IMR-90 (cell line): ENCODE results near the gene NFKBIE. TPM values are rescaled to one million over a fixed set of nuclear protein-coding genes. Genes with fewer than 3 reads are reported as not detected.

Experiments used
- ATAC-seq: fragments of 200-7000 bp; cut with Tn5 transposase; 2 replicates; pipeline ENCODE4 v1.9.1; 2020; ENCODE audit warnings: low read depth, mild to moderate bottlenecking, moderate library complexity
- BruUV-seq: library from RNA; stranded (reverse); fragments of 400-500 nt; replicated peaks from 2 replicates; lab custom pipeline; 2021; lab: Mats Ljungman, UMichigan
- CTCF ChIA-PET: fragments of 300-600 bp; formaldehyde crosslinking; extraction: SDS; loops from one replicate; lab custom pipeline; 2021; ENCODE audit warnings: antibody characterized with exemption; lab: Yijun Ruan, JAX
- POLR2A ChIA-PET: fragments of 300-600 bp; sonication (Branson Sonifier 250); formaldehyde crosslinking; loops from one replicate; lab custom pipeline; 2022; ENCODE audit warnings: antibody characterized with exemption; ENCODE audit not compliant: unreplicated experiment; lab: Charles Lee
- DNase-seq: peaks from one replicate; pipeline ENCODE4 v3.0.0; 2013
- H2AFZ ChIP-seq: replicated peaks from 2 replicates; pipeline ENCODE3; 2013; ENCODE audit warnings: low read length, mild to moderate bottlenecking; ENCODE audit not compliant: poor library complexity
- H2AK5ac ChIP-seq: 2 replicates; pipeline ENCODE4 v1.6.1; 2013; ENCODE audit warnings: low read depth, low read length, inconsistent platforms
- H2AK9ac ChIP-seq: replicated peaks from 2 replicates; pipeline ENCODE3; 2013; ENCODE audit warnings: mild to moderate bottlenecking, low read depth, low read length, moderate library complexity; ENCODE audit not compliant: poor library complexity
- H2BK120ac ChIP-seq: 2 replicates; pipeline ENCODE4 v1.6.1; 2013; ENCODE audit warnings: low read depth, low read length, inconsistent platforms
- H2BK15ac ChIP-seq: 3 replicates; pipeline ENCODE4 v1.6.1; 2013; ENCODE audit warnings: low read depth, low read length, inconsistent platforms
- H2BK20ac ChIP-seq: 2 replicates; pipeline ENCODE4 v1.6.1; 2013; ENCODE audit warnings: low read depth, mild to moderate bottlenecking, inconsistent platforms, low read length, moderate library complexity
- H2BK5ac ChIP-seq: 2 replicates; pipeline ENCODE4 v1.6.1; 2013; ENCODE audit warnings: mild to moderate bottlenecking, low read depth, low read length, inconsistent platforms; ENCODE audit not compliant: poor library complexity, severe bottlenecking
- H3K14ac ChIP-seq: replicated peaks from 2 replicates; pipeline ENCODE4 v1.6.1; 2013; ENCODE audit warnings: low read depth, low read length, inconsistent platforms
- H3K18ac ChIP-seq: 2 replicates; pipeline ENCODE4 v1.6.1; 2013; ENCODE audit warnings: low read depth, low read length, control low read depth
- H3K23ac ChIP-seq: 2 replicates; pipeline ENCODE4 v1.6.1; 2013; ENCODE audit warnings: low read depth, low read length, inconsistent platforms
- H3K27ac ChIP-seq: 2 replicates; pipeline ENCODE4 v1.5.1; 2013; ENCODE audit warnings: mild to moderate bottlenecking, control low read depth, low read length; ENCODE audit not compliant: insufficient read depth
- H3K27me3 ChIP-seq: 2 replicates; pipeline ENCODE4 v1.6.1; 2013; ENCODE audit warnings: low read length; ENCODE audit not compliant: control insufficient read depth, insufficient read depth
- H3K36me3 ChIP-seq: 2 replicates; pipeline ENCODE4 v1.6.1; 2013; ENCODE audit warnings: low read length, mixed read lengths; ENCODE audit not compliant: control insufficient read depth, insufficient read depth
- H3K4ac ChIP-seq: 2 replicates; pipeline ENCODE4 v1.6.1; 2013; ENCODE audit warnings: low read depth, low read length, inconsistent platforms
- H3K4me1 ChIP-seq: 2 replicates; pipeline ENCODE4 v1.6.1; 2013; ENCODE audit warnings: low read length, mixed read lengths; ENCODE audit not compliant: control insufficient read depth, insufficient read depth
- H3K4me2 ChIP-seq: 2 replicates; pipeline ENCODE4 v1.6.1; 2013; ENCODE audit warnings: low read depth, mild to moderate bottlenecking, control low read depth, low read length, moderate library complexity
- H3K4me3 ChIP-seq: 2 replicates; pipeline ENCODE4 v1.5.1; 2013; ENCODE audit warnings: low read depth, mild to moderate bottlenecking, control low read depth, low read length, moderate library complexity; ENCODE audit not compliant: insufficient read depth
- H3K56ac ChIP-seq: 2 replicates; pipeline ENCODE4 v1.6.1; 2013; ENCODE audit warnings: low read length, inconsistent platforms; ENCODE audit not compliant: insufficient read depth; ENCODE audit errors: extremely low read depth
- H3K79me1 ChIP-seq, 2 experiments: 2 replicates each; pipeline ENCODE4 v1.6.1; 2013; ENCODE audit warnings: low read length in 2 of 2, inconsistent platforms in 1 of 2, low read depth in 1 of 2
- H3K9ac ChIP-seq: 2 replicates; pipeline ENCODE4 v1.6.1; 2013; ENCODE audit warnings: low read depth, low read length, control low read depth
- H3K9me1 ChIP-seq: 2 replicates; pipeline ENCODE4 v1.6.1; 2013; ENCODE audit warnings: low read length, inconsistent platforms; ENCODE audit not compliant: insufficient read depth
- H3K9me3 ChIP-seq: 2 replicates; pipeline ENCODE4 v1.6.1; 2013; ENCODE audit warnings: low read length; ENCODE audit not compliant: control insufficient read depth, insufficient read depth
- H4K20me1 ChIP-seq: 2 replicates; pipeline ENCODE4 v1.6.1; 2013; ENCODE audit warnings: low read length, inconsistent platforms; ENCODE audit not compliant: insufficient read depth
- H4K5ac ChIP-seq: 2 replicates; pipeline ENCODE4 v1.6.1; 2013; ENCODE audit warnings: mild to moderate bottlenecking, low read depth, low read length, control low read depth
- H4K8ac ChIP-seq, 2 experiments: 2 replicates each; pipeline ENCODE4 v1.6.1; 2013; ENCODE audit warnings: low read depth in 2 of 2, low read length in 2 of 2, control low read depth in 1 of 2, inconsistent platforms in 1 of 2
- H4K91ac ChIP-seq: 2 replicates; pipeline ENCODE4 v1.6.1; 2013; ENCODE audit warnings: low read depth, low read length, inconsistent platforms; ENCODE audit not compliant: insufficient read depth
- BHLHE40 ChIP-seq: fragments of 150-350 bp; IDR thresholded peaks from 2 replicates; pipeline ENCODE4 v1.6.1; 2016; ENCODE audit warnings: mild to moderate bottlenecking, low read depth, low read length
- CEBPB ChIP-seq: IDR thresholded peaks from 2 replicates; pipeline ENCODE4 v1.6.1; 2012; ENCODE audit warnings: low read depth, low read length, improper control_type of control experiment
- CHD1 ChIP-seq: IDR thresholded peaks from 2 replicates; pipeline ENCODE4 v1.6.1; 2012; ENCODE audit warnings: low read depth, low read length, improper control_type of control experiment
- FOS ChIP-seq: fragments of 150-350 bp; IDR thresholded peaks from 2 replicates; pipeline ENCODE4 v1.6.1; 2016; ENCODE audit warnings: low read depth, low read length
- MAFK ChIP-seq: IDR thresholded peaks from 2 replicates; pipeline ENCODE4 v1.6.1; 2012; ENCODE audit warnings: low read depth, low read length, improper control_type of control experiment
- MAZ ChIP-seq: IDR thresholded peaks from 2 replicates; pipeline ENCODE4 v1.6.1; 2012; ENCODE audit warnings: low read depth, mild to moderate bottlenecking, low read length, improper control_type of control experiment, moderate library complexity, borderline replicate concordance
- MXI1 ChIP-seq: IDR thresholded peaks from 2 replicates; pipeline ENCODE4 v1.6.1; 2012; ENCODE audit warnings: low read depth, mild to moderate bottlenecking, low read length, moderate library complexity, borderline replicate concordance
- NFE2L2 ChIP-seq: fragments of 150-350 bp; IDR thresholded peaks from 2 replicates; pipeline ENCODE4 v1.6.1; 2016; ENCODE audit warnings: low read depth, mild to moderate bottlenecking, low read length
- POLR2A ChIP-seq: IDR thresholded peaks from 2 replicates; pipeline ENCODE4 v1.6.1; 2012; ENCODE audit warnings: mild to moderate bottlenecking, low read depth, low read length
- RAD21 ChIP-seq: IDR thresholded peaks from 2 replicates; pipeline ENCODE4 v1.6.1; 2012; ENCODE audit warnings: low read length, improper control_type of control experiment
- RCOR1 ChIP-seq: IDR thresholded peaks from 2 replicates; pipeline ENCODE4 v1.6.1; 2012; ENCODE audit warnings: mild to moderate bottlenecking, low read length, improper control_type of control experiment; ENCODE audit not compliant: insufficient replicate concordance
- RFX5 ChIP-seq: IDR thresholded peaks from 2 replicates; pipeline ENCODE4 v1.8.0; 2012; ENCODE audit warnings: low read depth, mild to moderate bottlenecking, low read length, moderate library complexity
- SMC3 ChIP-seq: fragments of 150-350 bp; IDR thresholded peaks from 2 replicates; pipeline ENCODE4 v1.6.1; 2016; ENCODE audit warnings: low read depth, mild to moderate bottlenecking, antibody characterized with exemption, low read length, moderate library complexity
- WGBS, 2 experiments: methylation state at CpG; one replicate each; pipeline versions ENCODE4 v1.1.5 to v1.1.7; 2013; ENCODE audit warnings: missing lambda C conversion rate in 2 of 2; ENCODE audit not compliant: insufficient read length in 1 of 2; ENCODE audit errors: extremely low coverage in 2 of 2; 5-methylcytosine and 5-hydroxymethylcytosine counted together
- dilution Hi-C: fragments of 300-500 bp; cut with HindIII; formaldehyde crosslinking; loops from one replicate; pipeline ENCODE4 v1.14.3; 2018; ENCODE audit warnings: low sequenced_read_pairs; ENCODE audit not compliant: unreplicated experiment
- in situ Hi-C: fragments of 300-500 bp; cut with MboI; formaldehyde crosslinking; loops from 3 replicates; pipeline ENCODE4 v1.14.3; 2019; ENCODE audit warnings: low sequenced_read_pairs, inconsistent platforms, mixed read lengths
- intact Hi-C: fragments of 100-400 bp; cut with micrococcal nuclease; formaldehyde crosslinking; loops from 2 replicates; pipeline ENCODE4 v1.10.0; 2022
- polyA plus RNA-seq, 3 experiments: library from polyadenylated mRNA; depleted of rRNA; stranded (reverse); fragments of >200 nt; gene quantifications; 2 replicates each; pipeline ENCODE4 v1.2.3, GENCODE V29; 2012; ENCODE audit warnings: low replicate concordance in 1 of 3
- total RNA-seq: library from RNA; depleted of rRNA; stranded (reverse); fragments of >200 nt; gene quantifications from 2 replicates; pipeline ENCODE4 v1.2.3, GENCODE V29; 2012
- TF ChIP-seq, protein P1 (sequence below): fragments of 150-350 bp; IDR thresholded peaks from 2 replicates; pipeline ENCODE4 v1.6.1; 2017; ENCODE audit warnings: mild to moderate bottlenecking, antibody characterized with exemption, low read length, low read depth
- TF ChIP-seq, protein P2 (sequence below): fragments of 150-350 bp; IDR thresholded peaks from 2 replicates; pipeline ENCODE4 v1.6.1; 2016; ENCODE audit warnings: low read depth, mild to moderate bottlenecking, low read length, moderate library complexity, borderline replicate concordance
- TF ChIP-seq, protein P3 (sequence below): conservative IDR thresholded peaks from 2 replicates; pipeline ENCODE4 v1.5.1; 2012; ENCODE audit warnings: mild to moderate bottlenecking, low read depth, low read length, improper control_type of control experiment

NFKBIE gene
- total and polyA plus RNA-seq, 2 of the 4 experiments (the other 2 are of a cell fraction), result 7.9 to 13.0 TPM

DNA sequence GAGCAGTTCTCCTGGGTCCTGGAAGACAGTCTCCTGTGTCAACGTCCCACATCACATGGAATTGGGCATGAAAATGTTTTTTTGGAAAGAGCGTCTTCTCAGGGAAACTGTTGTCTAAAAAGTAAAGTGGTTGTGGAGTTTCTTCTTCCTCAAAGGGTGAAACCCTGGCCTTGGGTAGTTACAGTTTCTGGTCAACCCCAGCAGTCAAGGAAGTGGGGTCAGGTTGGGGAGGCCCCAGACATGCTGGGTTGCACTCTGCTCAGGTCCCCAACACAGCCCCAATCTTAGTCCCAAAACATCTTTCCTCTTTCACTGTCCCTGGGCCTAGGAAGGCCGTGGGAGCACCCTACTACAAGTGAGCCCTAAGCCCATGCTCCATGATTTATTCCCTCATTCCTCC is 996 bp upstream of the NFKBIE start:
- H2BK120ac ChIP-seq, result no peak overlapping the region
- H3K9me3 ChIP-seq, result no peaks in the 10 kb centered on the region
- H3K56ac ChIP-seq, result no peak overlapping the region
- no peak overlapping the region for H3K4me3 ChIP-seq
- whole genome bisulfite sequencing, 2 experiments, result 38% methylated on average over 1 of the region's 3 CpGs; no CpG with 5 or more reads in 1 of the 2 experiments
- TF ChIP-seq NFE2L2, result no peak
- TF ChIP-seq, protein P1, sequence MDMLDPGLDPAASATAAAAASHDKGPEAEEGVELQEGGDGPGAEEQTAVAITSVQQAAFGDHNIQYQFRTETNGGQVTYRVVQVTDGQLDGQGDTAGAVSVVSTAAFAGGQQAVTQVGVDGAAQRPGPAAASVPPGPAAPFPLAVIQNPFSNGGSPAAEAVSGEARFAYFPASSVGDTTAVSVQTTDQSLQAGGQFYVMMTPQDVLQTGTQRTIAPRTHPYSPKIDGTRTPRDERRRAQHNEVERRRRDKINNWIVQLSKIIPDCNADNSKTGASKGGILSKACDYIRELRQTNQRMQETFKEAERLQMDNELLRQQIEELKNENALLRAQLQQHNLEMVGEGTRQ, result no peak
- TF ChIP-seq CHD1, result no peak
- TF ChIP-seq RFX5, result no peak
- no peak for TF ChIP-seq BHLHE40
- TF ChIP-seq CEBPB, result no peak
- no peak for TF ChIP-seq MAFK
- no peak for TF ChIP-seq RCOR1
- TF ChIP-seq, protein P2, sequence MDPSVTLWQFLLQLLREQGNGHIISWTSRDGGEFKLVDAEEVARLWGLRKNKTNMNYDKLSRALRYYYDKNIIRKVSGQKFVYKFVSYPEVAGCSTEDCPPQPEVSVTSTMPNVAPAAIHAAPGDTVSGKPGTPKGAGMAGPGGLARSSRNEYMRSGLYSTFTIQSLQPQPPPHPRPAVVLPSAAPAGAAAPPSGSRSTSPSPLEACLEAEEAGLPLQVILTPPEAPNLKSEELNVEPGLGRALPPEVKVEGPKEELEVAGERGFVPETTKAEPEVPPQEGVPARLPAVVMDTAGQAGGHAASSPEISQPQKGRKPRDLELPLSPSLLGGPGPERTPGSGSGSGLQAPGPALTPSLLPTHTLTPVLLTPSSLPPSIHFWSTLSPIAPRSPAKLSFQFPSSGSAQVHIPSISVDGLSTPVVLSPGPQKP, result no peak
- no peak for TF ChIP-seq RAD21
- TF ChIP-seq SMC3, result no peak
- TF ChIP-seq FOS, result no peak
- TF ChIP-seq, protein P3, sequence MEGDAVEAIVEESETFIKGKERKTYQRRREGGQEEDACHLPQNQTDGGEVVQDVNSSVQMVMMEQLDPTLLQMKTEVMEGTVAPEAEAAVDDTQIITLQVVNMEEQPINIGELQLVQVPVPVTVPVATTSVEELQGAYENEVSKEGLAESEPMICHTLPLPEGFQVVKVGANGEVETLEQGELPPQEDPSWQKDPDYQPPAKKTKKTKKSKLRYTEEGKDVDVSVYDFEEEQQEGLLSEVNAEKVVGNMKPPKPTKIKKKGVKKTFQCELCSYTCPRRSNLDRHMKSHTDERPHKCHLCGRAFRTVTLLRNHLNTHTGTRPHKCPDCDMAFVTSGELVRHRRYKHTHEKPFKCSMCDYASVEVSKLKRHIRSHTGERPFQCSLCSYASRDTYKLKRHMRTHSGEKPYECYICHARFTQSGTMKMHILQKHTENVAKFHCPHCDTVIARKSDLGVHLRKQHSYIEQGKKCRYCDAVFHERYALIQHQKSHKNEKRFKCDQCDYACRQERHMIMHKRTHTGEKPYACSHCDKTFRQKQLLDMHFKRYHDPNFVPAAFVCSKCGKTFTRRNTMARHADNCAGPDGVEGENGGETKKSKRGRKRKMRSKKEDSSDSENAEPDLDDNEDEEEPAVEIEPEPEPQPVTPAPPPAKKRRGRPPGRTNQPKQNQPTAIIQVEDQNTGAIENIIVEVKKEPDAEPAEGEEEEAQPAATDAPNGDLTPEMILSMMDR, result no peak
- no peak for TF ChIP-seq MXI1
- no peak for TF ChIP-seq MAZ
- no peak for TF ChIP-seq POLR2A
- no peak overlapping the region for H2BK15ac ChIP-seq
- H3K36me3 ChIP-seq, result no peaks in the 10 kb centered on the region
- peaks cover 14% of the 10 kb centered on the region for H3K9me1 ChIP-seq
- intact Hi-C loops (no loop called here), dilution Hi-C loops (no loop called here), in situ Hi-C loops (no loop called here)
- H4K91ac ChIP-seq, result no peak overlapping the region
- H2AK5ac ChIP-seq, result no peak overlapping the region
- H4K5ac ChIP-seq, result no peak overlapping the region
- no peak overlapping the region for H2AK9ac ChIP-seq
- peaks cover 9% of the 10 kb centered on the region for H4K20me1 ChIP-seq
- no peak overlapping the region for H2BK5ac ChIP-seq
- H2AFZ ChIP-seq, result no peak overlapping the region
- H3K27ac ChIP-seq, result no peak overlapping the region
- CTCF ChIA-PET, result interaction anchor here (0.7 to 1.8 kb wide), 3 partner anchors 10 to 72 kb away, joined by 3 to 4 read pairs (median 4); no protein-coding TSS in a partner anchor
- ATAC-seq, result no peak
- H3K4me2 ChIP-seq, result no peak overlapping the region
- BruUV-seq, result no TSS peak
- no peak overlapping the region for H3K9ac ChIP-seq
- H3K27me3 ChIP-seq, result peaks cover 28% of the 10 kb centered on the region
- no peak overlapping the region for H3K14ac ChIP-seq
- POLR2A ChIA-PET, result no interaction called here
- no peak overlapping the region for H3K18ac ChIP-seq
- no peak overlapping the region for H4K8ac ChIP-seq
- DNase-seq, result no peak
- H3K79me1 ChIP-seq, result peaks cover 24 to 36% of the 10 kb centered on the region in 2 experiments
- no peak overlapping the region for H2BK20ac ChIP-seq
- no peak overlapping the region for H3K23ac ChIP-seq
- H3K4me1 ChIP-seq, result peaks cover 22% of the 10 kb centered on the region
- no peak overlapping the region for H3K4ac ChIP-seq
